ENCODE results near the gene PTPRK.

The PTPRK gene

DNA sequence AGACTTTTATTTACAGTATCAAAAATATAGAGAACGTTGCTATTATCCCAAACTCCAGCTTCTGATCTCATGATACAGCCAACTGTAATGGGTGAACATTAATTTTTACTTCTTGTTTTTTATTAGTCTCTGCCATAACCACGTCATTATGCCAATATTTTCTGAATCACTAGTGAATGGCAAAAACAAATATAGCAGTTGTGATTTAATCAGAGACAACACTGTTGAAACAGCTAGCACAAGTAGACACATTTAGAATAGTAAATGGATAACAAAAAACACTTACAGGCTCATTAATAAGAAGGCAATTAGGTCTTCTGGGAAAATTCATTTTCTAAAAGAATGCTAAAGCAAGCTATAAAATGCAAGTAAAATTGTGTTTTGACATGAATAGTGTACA, 8.1 kb downstream of the PTPRK start:
- H3K27me3 ChIP-seq (ENCODE audit: insufficient read depth, low read length): no peaks in the 10 kb centered on the region
- H3K27ac ChIP-seq (ENCODE audit: low read depth, low read length, poor library complexity, severe bottlenecking): no peak overlapping the region
- H3K79me2 ChIP-seq (ENCODE audit: insufficient read depth, low read length): no peaks in the 10 kb centered on the region
- no peaks in the 10 kb centered on the region for H3F3A ChIP-seq (ENCODE audit: insufficient read depth, low read length)
- no peak overlapping the region for H3K9ac ChIP-seq (ENCODE audit: low read length)
- H3K9me2 ChIP-seq (ENCODE audit: low read depth, low read length): no peaks in the 10 kb centered on the region
- H2AFZ ChIP-seq (ENCODE audit: low read length): no peak overlapping the region
- no peaks in the 10 kb centered on the region for H4K20me1 ChIP-seq (ENCODE audit: insufficient read depth, low read length)
- H3K4me3 ChIP-seq (ENCODE audit: low read depth, low read length, poor library complexity, severe bottlenecking): no peak overlapping the region
- H3K36me3 ChIP-seq (ENCODE audit: insufficient read depth, low read length): no peaks in the 10 kb centered on the region
- no peaks in the 10 kb centered on the region for H3K9me3 ChIP-seq (ENCODE audit: low read length)
- TF ChIP-seq, protein P1, sequence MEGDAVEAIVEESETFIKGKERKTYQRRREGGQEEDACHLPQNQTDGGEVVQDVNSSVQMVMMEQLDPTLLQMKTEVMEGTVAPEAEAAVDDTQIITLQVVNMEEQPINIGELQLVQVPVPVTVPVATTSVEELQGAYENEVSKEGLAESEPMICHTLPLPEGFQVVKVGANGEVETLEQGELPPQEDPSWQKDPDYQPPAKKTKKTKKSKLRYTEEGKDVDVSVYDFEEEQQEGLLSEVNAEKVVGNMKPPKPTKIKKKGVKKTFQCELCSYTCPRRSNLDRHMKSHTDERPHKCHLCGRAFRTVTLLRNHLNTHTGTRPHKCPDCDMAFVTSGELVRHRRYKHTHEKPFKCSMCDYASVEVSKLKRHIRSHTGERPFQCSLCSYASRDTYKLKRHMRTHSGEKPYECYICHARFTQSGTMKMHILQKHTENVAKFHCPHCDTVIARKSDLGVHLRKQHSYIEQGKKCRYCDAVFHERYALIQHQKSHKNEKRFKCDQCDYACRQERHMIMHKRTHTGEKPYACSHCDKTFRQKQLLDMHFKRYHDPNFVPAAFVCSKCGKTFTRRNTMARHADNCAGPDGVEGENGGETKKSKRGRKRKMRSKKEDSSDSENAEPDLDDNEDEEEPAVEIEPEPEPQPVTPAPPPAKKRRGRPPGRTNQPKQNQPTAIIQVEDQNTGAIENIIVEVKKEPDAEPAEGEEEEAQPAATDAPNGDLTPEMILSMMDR (IDR thresholded peaks at IDR 0.05; ENCODE audit: low read length): no peak
- no peak for TF ChIP-seq EZH2 (IDR thresholded peaks at IDR 0.05; ENCODE audit: borderline replicate concordance, low read length)
- no peaks in the 10 kb centered on the region for H3K4me1 ChIP-seq (ENCODE audit: insufficient read depth, low read length, severe bottlenecking)
- H3K4me2 ChIP-seq (ENCODE audit: low read length): no peak overlapping the region

DNA sequence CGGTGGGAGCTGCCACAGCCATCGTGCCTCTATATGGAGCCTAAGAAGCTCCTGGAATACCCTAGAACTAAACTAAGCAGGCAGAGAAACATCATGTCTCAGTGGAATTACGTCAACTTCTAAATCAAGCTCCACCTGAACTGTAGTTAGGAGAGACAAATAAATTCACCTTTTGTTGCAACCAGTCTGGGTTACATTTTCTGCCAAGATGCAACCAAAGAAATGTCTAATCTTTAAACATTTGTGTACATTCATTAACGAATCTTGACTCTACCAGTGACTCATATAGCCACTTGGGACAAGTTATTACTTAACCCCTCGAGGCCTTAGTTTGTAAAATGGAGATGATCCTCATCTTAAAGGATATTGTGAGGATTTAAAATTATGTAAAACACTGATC, 8.9 kb downstream of the PTPRK start:
- Histone ChIP-seq H3K27ac (ENCODE audit: low read depth, low read length, poor library complexity, severe bottlenecking) (no peak overlapping the region), H3K79me2 (ENCODE audit: insufficient read depth, low read length) (no peaks in the 10 kb centered on the region), H3F3A (ENCODE audit: insufficient read depth, low read length) (no peaks in the 10 kb centered on the region), H3K36me3 (ENCODE audit: insufficient read depth, low read length) (no peaks in the 10 kb centered on the region), H3K9ac (ENCODE audit: low read length) (no peak overlapping the region), H3K4me2 (ENCODE audit: low read length) (no peak overlapping the region), H3K9me2 (ENCODE audit: low read depth, low read length) (no peaks in the 10 kb centered on the region), H3K27me3 (ENCODE audit: insufficient read depth, low read length) (no peaks in the 10 kb centered on the region), H2AFZ (ENCODE audit: low read length) (no peak overlapping the region), H3K9me3 (ENCODE audit: low read length) (no peaks in the 10 kb centered on the region), H3K4me3 (ENCODE audit: low read depth, low read length, poor library complexity, severe bottlenecking) (no peak overlapping the region), H4K20me1 (ENCODE audit: insufficient read depth, low read length) (no peaks in the 10 kb centered on the region), H3K4me1 (ENCODE audit: insufficient read depth, low read length, severe bottlenecking) (no peaks in the 10 kb centered on the region)
- no peak for TF ChIP-seq EZH2 (IDR thresholded peaks at IDR 0.05; ENCODE audit: borderline replicate concordance, low read length)
- TF ChIP-seq, protein P1 (IDR thresholded peaks at IDR 0.05; ENCODE audit: low read length): no peak

DNA sequence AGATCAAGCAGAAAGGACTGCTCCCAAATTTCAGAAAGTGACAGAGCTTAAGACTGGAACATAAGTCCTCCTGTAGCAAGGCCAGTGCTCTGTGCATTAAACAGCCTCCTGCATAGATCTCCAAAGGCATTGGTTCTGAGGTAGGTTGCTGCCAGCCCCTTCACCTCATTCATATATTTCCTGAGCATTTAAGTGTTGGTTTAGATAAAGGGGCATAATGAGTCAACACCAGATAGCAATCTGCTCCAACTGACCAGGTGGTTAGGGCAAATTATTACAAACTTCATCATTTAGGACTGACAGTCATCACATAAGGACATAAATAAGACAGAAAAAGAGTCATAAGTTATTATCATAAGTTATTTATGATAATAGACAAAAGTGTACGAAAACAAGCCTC, 10.7 kb downstream of the PTPRK start:
- Histone ChIP-seq H3K9me3 (ENCODE audit: low read length) (no peaks in the 10 kb centered on the region), H2AFZ (ENCODE audit: low read length) (no peak overlapping the region), H3K4me3 (ENCODE audit: low read depth, low read length, poor library complexity, severe bottlenecking) (no peak overlapping the region), H3K79me2 (ENCODE audit: insufficient read depth, low read length) (no peaks in the 10 kb centered on the region), H4K20me1 (ENCODE audit: insufficient read depth, low read length) (no peaks in the 10 kb centered on the region), H3K4me2 (ENCODE audit: low read length) (no peak overlapping the region), H3K36me3 (ENCODE audit: insufficient read depth, low read length) (no peaks in the 10 kb centered on the region), H3F3A (ENCODE audit: insufficient read depth, low read length) (no peaks in the 10 kb centered on the region), H3K9ac (ENCODE audit: low read length) (no peak overlapping the region), H3K4me1 (ENCODE audit: insufficient read depth, low read length, severe bottlenecking) (no peaks in the 10 kb centered on the region), H3K27me3 (ENCODE audit: insufficient read depth, low read length) (no peaks in the 10 kb centered on the region), H3K27ac (ENCODE audit: low read depth, low read length, poor library complexity, severe bottlenecking) (no peak overlapping the region), H3K9me2 (ENCODE audit: low read depth, low read length) (no peaks in the 10 kb centered on the region)
- TF ChIP-seq EZH2 (IDR thresholded peaks at IDR 0.05; ENCODE audit: borderline replicate concordance, low read length): no peak
- TF ChIP-seq, protein P1 (IDR thresholded peaks at IDR 0.05; ENCODE audit: low read length): no peak
